Femur (tissue), 1 donor: ENCODE measurements around the gene ONECUT2.
A peak's percentile ranks its signal among the peaks of the same experiment; 100 is the strongest.
"Not testable (repeated sequence)": the region's sequence is repeated elsewhere in the genome, so short reads cannot be mapped to it uniquely, and the experiment has no call there.

Source experiments
- DNase-seq: peaks from one replicate; pipeline ENCODE4 v3.0.0-alpha.2; 2017

Gene ONECUT2

DNA sequence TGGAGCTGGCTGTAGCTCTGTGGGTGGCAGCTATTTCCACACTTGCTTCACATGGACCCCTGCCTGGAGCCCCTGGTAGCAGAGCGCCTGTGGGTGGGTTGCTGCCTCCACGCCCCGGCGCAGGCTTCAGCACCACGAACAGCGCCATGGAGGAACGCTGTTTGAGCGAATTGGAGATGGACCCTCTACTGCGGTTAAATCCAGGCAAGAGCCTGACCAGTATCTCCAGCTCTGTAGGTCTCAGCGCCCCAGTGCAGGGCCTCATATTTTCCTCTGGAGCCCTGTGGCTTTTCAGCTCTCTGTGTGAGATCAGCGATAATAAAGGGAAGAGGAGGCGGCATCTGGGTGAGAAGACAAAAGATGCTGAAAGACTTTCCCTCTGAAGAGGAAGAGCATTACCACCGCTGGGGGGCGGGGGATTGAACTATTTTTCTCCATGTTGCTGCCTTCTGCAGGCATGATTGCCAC lies 12.0 kb downstream of the ONECUT2 start:
- peak; percentile 52 for DNase-seq

DNA sequence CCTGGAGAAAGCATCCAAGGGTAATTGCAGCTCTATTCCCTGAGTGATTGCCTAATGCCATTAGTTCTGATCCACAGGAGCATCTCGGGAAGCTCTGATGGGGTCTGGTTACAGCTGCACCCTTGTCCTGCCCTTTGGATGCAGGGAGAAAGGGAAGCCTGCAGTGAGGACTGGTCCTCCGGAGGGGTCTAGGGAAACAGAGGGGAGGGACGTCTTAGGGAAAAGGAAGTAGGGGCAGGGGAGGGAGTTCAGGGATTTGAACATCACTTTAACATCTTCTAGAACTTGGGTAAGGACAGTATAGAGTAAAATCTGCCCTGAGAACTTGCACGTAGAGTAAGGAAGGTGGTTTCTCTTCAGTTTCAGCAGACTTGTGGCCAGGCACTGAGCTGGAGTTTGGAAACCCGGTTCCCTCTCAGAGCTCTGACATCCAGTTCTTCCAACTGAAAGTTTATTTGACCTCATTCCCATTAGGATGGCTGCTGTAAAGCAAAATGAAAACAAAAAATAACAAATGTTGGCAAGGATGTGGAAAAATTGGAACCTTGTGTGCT lies 20.5 kb downstream of the ONECUT2 start:
- DNase-seq = no peak

DNA sequence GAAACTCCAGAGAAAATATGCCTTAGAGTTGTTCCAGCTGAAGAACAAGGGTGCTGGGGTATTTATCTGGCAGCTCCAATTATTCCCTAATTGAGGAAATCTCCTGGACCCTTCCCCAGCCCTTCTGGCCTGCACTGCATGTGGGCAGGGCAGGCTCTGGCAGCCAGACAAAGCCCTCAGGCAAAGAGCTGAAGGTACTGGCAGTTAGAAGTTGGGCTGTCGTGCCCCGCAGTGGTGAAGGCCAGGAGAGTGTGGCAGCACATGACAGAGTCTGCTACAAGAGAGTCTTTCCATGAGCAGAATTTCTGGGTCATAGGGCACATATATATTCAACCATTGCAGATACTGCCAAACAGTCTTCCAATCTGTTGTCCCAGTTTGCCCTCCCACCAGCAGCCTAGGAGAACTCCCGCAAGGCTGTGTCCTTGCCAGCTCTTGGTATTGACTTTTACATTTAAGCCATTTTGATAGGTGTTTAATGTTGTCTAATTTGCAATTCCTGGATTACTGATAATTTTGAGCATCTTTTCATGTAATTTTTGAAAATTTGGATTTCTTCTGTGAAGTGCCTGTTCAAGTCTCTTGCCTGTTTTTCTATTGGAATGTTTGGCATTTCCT lies 26.6 kb downstream of the ONECUT2 start:
- no peak for DNase-seq

DNA sequence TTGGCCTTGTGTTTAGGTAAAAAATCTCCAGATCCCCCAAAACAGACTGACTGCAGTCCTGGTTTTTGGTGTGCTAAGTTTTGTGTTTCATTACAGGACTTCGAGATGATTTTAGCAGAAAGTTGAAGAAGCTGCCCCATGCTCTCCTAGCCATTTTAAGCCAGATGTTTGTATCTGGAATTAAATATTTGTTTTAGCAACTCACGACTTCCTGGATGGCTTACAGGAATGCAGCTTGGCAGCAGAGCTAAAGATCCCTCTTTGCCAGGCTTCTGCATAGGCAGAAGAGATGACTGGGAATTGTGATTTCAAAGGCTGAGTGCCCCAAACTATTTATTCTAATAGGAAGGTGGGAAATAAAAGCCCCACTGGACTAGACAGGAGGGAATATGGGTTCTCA lies 31.1 kb downstream of the ONECUT2 start:
- no peak for DNase-seq

DNA sequence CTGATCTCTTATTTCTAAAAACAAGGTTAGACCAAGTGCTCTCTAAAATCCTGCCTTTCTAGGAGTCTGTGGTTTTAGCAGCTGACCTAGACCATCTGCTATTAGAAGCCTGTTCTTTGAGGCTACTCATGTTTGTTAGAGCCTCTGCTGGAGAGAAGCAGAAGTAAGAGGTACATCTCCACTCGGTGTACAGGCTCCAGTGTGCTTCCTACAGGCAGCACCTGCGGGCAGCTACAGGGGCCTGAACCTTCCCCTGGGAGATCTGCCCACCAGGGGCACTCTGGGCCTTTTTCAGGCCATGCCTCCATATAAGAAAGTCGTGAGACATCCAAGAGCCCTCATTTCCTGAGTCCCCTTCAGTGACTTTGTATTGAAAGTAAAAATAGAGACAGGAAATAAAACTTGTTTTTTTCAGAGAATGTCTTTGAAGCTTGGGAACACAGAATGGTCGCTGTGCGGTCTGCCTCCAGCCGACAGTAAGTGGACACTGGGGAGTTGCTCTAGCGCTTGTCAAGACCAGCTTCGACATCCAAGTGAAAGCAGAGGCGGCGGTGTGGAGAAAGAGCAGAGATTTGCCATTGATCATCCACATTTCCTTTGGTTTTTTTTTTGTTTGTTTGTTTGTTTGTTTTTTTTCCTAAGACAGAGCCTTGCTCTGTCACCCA lies 31.7 kb downstream of the ONECUT2 start:
- DNase-seq = no peak

DNA sequence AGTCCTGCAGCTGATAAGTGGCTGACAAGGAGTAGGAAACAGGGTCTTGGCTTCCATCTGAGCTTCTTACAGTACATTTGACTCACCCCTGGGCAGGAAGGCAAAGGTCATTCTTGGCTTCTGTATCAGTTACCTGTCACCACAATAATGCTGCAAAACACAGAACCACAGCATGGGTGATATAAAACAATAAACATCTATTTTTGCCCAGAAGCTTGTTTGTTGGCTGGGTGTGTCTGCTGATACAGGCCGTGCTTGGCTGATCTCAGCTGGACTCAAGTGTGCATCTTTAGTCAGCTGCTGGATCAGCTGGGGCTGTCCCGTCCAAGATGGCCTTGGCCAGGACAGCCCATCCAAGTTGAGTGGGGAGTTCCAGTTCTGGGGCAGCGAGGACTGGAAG lies 34.7 kb downstream of the ONECUT2 start:
- no peak for DNase-seq

DNA sequence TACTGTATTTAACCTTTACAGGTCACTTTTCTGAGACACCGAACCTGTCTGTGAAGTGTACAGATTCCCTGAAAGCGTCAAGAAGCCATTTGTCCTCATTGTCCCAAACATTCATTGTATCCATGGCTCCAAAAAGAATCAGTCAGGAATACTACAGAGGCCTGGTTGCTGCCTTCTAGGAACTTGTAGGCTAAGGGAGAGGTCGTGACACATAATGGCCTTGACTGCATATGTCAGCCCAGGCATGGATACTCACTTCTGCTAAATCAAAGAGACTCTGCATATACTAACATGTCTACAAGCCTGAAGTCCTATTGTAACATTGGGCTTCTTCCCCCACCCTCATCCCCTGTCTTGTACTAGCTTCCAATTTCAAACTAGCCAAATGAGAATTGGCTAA lies 40.2 kb downstream of the ONECUT2 start:
- no peak for DNase-seq

DNA sequence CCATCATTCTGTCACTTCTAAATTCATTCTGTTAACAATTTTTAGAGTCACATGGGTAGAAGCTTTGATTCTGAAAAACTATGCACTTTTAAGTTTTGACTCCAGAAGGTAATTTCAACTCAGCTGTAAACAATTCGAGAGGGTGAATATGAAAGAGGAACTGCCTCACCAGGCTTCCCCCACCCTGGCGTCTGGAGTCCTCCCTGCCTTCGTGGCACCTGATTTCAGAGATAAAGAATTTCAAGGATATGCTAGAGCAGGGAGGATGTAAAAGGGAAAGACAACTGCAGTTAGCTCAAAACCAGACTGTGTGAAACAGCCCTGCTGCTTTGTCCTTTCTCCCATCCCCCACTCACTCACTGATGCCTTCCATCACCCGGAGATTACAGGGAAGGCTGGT lies 40.7 kb downstream of the ONECUT2 start:
- DNase-seq = no peak

DNA sequence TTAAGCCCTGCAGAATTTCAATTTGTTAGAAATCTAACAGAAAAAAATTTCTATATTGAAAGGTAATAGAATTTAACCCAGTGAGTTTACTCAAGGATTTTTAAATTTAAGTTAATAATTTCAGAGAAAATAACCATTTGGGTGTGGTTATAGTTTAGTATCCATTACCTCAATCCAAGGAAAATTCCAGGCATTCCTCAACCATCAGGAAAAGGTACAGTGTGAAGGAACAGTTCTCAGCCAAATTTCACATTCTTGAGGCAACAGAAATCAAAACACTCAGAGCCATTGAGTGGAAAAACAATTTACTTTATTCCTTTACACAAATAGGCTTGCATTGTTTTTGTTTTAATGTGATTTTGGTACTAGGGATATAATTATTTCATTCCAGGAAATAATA lies 45.6 kb downstream of the ONECUT2 start:
- DNase-seq = no peak

DNA sequence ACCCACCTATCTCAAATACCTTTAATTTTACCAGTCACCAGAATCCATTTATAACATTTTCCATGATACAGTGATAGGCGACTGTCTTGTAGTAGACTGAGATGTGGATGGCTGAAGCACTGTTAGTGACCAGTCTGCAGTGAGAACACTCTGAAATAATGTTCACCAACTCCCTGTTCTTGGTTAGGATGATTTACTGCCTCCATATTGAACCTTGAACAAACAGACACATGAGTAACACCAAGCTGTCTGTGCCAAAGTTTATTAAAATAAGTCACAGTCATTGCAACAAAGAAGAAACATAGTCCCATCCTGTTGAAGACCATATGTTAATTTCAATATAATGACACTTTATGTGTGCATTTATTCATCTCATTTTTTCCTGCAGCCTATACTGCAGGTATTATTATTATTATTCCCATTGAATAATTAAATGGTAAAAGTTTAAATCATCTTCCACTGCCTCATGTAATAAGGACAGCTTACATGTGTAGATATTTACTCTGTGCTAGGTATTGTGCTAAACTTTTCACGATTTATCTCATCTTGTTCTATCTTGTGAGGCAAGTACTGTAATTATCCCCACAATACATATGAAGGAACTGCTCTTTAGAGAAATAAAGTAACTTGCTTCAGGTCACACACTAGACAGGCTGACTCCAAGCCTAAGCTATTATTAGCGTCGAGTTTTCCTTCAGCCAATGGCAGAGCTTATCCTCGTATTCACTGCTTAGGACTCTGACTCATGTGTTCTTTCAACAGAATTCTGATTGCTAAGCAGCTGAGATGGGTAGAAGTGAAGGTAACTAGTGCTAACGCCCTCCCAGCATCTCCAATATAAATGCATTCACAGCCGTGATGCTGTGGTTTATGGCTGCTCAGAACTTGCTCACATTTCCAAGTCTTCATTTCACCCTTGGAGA lies 62.5 kb downstream of the ONECUT2 start:
- DNase-seq = no peak

DNA sequence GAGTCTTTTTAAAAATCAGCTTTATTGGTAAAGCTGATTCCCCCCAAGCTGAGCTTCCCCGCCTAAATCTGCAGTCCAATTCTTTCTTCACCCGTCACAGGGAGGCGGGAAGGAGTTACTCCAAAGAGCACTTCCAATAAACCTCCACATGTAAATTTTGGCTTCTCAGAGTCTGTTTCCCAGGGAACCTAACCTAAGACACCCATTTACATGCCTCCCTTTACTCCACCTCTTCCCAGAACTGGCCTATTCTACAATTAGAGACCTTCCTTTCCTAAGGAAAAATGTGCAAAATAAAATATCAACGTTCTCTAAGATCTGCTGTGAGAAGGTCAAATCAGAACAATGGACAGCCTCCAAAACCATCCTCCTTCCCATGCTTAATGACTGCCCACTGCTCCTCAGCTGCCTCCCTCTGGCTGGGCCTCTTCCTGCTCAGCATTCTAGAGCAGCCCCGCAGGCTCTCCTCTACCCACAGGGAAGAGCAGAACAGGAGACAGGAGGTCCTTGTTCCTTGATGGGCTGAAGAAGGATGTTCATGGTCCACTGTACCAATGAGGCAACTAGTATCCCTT lies 63.6 kb downstream of the ONECUT2 start:
- DNase-seq = no peak

DNA sequence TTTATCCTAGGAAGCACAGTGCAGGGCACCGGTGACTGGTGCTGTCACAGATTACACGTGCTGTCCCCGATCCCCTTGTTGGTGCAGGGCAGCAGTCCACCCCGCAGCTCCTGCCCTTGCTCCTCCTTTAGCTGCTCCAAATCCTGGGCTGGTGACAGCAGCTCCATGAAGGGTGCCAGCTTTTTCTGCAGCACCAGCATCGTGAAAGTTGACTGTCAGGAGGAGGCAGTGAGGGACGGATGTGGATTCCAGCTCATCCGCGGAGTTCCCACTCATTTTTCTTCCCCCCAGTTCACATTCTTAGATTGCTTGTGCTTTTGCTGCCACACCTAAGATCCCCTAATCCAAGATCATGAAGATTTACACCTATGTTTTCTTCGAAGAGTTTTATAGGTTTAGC lies 67.5 kb downstream of the ONECUT2 start:
- no peak for DNase-seq

DNA sequence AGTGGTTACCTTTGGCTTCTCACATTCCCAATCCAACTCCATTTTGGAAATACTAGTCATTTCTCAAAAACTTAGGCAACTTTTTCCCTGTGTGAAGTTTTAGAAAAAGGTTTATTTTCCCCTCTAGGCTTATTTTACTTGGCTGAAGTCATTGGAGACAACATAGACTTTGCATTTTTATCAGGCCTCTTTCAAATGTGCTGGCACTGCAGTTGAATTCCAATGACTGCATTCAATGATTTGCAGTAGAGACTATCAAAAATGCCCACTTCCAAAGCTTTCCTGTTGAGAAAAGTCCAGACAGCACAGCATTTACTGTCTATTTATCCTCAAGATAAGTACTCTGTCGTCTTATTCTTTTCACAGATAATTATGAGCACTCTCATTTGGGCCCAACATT lies 70.1 kb downstream of the ONECUT2 start:
- no peak for DNase-seq

DNA sequence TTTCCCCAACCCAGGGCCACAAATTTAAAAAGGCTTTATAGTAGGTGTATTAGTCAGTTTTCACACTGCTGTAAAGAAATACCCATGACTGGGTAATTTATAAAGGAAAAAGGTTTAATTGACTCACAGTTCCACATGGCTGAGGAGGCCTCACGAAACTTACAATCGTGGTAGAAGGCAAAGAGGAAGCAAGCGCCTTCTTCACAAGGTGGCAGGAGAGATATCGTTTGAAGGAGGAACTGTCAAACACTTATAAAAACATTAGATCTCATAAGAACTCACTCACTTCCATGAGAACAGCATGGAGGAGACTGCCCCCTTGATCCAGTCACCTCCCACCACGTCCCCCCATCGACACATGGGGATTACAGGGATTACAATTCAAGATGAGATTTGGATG lies 80.9 kb downstream of the ONECUT2 start:
- no peak for DNase-seq

DNA sequence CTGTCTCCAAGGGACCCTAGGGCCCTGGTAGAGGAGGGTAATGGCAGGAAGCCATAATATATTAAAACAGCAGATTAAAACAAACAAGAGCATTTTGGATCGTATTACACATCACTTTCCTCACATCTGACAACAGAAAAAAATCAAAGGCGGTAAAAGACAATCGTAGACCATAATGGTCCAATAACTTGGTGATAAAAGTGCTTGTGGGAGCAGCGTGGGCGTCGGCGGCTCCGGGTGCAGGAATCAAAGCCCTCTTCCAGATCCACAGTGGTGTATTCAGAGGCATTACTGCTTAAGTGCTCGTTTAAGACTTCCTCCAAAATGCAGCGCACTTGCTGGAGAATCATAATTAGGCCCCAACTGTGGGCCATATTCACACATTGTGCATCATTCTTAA lies 83.4 kb downstream of the ONECUT2 start:
- DNase-seq = no peak

DNA sequence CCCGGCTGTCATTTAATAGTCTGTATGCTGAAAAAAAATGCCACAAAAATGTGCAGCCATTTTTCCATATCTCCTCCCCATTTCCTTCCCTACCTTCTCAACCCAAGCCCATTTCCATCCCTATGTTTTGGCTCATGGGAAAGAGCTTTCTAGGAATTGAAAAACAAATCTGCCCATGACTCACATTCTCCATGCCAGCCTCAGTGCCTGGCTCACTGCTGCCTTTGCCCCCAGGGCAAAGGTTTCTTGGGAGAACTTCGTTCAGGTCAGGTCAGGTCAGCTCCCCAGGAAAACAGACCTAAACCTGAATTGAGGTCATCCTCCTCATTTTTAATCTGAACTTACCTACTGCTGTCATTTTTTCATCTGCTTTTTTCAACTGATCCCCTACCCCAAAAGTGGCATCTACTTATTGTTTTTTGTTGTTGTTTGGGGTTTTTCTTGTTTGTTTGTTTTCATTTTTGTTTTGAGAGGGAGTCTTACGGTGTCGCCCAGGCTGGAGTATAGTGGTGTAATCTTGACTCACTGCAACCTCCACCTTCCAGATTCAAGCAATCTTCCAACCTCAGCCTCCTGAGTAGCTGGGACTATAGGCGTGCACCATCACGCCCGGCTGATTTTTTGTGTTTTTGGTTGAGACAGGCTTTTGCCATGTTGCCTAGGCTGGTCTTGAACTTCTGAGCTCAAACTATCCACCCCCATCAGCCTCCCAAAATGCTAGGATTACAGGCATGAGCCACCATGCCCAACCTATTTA lies 84.7 kb downstream of the ONECUT2 start:
- no peak for DNase-seq

DNA sequence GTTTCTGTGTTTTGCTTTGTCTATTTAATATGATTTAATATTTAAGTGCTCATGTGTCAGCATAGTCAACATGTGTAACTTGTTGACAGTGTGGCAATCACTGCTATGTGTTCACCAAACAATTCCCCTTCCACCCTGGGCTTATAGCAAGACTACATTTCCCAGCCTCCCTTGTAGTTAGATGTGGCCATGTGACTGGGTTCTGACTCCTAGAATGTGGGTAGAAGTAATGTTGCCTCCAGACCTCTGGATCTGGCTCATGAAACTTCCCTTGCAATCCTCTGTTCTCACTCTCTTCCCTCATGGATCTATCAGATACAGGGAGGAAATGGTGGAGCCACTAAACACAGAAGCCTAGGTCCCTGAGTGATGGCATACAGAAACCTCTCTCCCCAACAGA lies 87.2 kb downstream of the ONECUT2 start:
- not testable (repeated sequence) for DNase-seq

DNA sequence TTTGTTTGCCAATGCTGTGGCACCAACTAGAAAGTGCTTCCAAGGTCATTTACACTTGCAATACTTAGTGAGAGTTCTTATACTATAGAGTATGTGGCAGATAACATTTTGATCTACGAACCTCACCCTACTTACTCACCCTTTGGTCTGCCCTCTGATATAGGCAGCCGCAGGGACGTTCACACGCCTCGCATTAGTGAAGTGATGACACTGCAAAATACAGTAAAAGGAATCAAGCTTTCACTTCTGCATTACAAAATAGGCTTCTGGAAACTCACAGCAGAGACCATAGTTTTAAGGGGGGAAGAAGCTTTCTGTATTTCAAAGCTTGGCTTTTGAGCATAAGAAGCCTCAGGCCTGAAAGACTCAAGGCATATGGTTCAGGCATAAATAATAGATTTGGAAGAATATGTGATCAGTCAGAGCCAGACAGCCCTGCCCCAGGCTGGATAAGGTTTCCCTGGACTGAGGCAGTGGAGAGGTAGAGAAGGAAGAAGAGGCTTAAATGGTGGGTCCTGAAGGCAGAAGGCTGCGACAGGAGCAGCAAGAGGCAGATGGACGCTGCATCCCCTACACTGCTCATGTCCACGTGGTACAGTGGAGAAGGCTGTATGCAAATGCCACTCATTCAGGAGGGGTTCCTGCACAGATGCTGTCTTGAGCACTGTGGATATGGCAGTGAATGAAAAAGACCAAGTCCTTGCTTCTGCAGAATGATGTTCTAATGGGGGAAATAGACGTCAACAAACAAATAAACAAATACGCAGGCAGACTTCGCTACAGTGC lies 88.2 kb downstream of the ONECUT2 start:
- DNase-seq = no peak

DNA sequence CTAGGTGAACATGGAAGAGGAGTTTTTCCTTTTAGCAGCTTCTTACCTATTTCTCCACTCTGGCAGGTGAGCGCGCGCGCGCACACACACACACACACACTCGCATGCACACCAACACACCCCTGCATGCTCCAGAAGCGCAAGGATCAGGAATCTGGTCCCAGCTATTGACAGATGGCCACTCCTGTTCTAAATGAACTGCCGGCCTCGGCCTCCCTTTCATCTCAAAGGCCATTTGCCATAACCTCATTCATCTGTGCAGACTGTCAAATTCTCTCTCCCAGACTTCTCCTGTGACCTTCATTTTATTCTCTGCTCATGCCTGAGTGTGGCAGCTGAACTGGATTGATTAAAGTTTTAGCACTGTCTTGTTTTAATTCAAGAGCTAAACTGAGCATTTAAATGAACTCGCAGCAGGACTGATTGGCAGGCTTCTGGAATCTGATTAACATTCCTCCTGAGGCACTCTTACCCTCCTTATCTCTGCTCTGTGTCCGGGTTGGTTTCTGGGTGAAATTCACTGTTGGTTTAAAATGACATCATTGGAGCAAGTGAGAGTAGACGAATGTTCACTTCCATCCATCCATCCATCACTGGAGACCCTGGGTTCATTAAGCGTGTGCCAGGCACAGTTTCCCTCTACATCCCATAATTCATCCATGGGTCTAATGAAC lies 92.5 kb downstream of the ONECUT2 start:
- DNase-seq = no peak

DNA sequence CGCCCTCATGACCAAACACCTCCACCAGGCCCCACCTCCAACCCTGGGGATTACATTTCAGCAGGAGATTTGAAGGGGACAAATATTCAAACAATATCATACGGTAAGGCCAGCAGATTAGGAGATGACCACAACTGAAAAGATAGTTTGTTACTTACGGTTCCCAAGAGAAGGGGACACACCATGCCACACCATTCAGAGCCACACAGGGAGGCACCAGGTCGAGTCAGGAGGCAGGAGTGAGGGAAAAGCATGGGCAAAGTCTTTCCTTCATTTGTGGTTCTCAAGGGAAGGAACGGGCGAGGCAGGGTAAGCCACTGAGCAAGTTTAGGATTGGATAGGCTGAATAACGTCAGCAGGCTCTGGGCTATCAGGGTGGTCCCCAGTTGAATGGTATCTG lies 94.0 kb downstream of the ONECUT2 start:
- no peak for DNase-seq
